HG02763 (cell line): ENCODE results near the gene AP2M1.
A peak's percentile ranks its signal among the peaks of the same experiment; 100 is the strongest.
"Not testable (repeated sequence)": the region's sequence is repeated elsewhere in the genome, so short reads cannot be mapped to it uniquely, and the experiment has no call there.

Experiments
- ATAC-seq: cut with Tn5 transposase; IDR thresholded peaks from one replicate; pipeline ENCODE4 v1.9.1; 2021; ENCODE audit warnings: mild to moderate bottlenecking, moderate library complexity; ENCODE audit not compliant: unreplicated experiment

AP2M1 gene

GRCh38 chr3:184174646-184175492, at the start of gene AP2M1:
TSS of gene AP2M1 (plus strand) at chr3:184174855. CDS start at chr3:184176994, 2,139 bp downstream.
- peak; percentile 96 for ATAC-seq

GRCh38 chr3:184126006-184126405, 48.6 kb upstream of the AP2M1 start:
- ATAC-seq, result no peak

GRCh38 chr3:184129012-184129411, 45.6 kb upstream of the AP2M1 start:
- ATAC-seq, result no peak

- ATAC-seq, result no peak
These were observed 41.7 kb upstream of the AP2M1 start for GRCh38 chr3:184132945-184133344.

- ATAC-seq, result peak; percentile 30
These were observed 40.6 kb upstream of the AP2M1 start for GRCh38 chr3:184133840-184134745.

- peak; percentile 9 for ATAC-seq
These were observed 39.9 kb upstream of the AP2M1 start for GRCh38 chr3:184134746-184135148.

GRCh38 chr3:184135149-184135910, 39.3 kb upstream of the AP2M1 start, which contains the start of gene EIF2B5:
TSS of gene EIF2B5 (plus strand) at chr3:184135358. CDS start at chr3:184135386, 28 bp downstream.
- ATAC-seq, result peak; percentile 94

GRCh38 chr3:184135911-184136260, 38.8 kb upstream of the AP2M1 start:
- ATAC-seq, result no peak

GRCh38 chr3:184140436-184140835, 34.2 kb upstream of the AP2M1 start:
- no peak for ATAC-seq

- no peak for ATAC-seq
These were observed 32.5 kb upstream of the AP2M1 start for GRCh38 chr3:184142199-184142598.

- ATAC-seq, result no peak
These were observed 31.3 kb upstream of the AP2M1 start for GRCh38 chr3:184143327-184143726.

- ATAC-seq, result no peak
These were observed 30.1 kb upstream of the AP2M1 start for GRCh38 chr3:184144505-184144904.

GRCh38 chr3:184145111-184145524, 29.5 kb upstream of the AP2M1 start:
- no peak for ATAC-seq

GRCh38 chr3:184145751-184146270, 28.8 kb upstream of the AP2M1 start:
- ATAC-seq, result no peak

GRCh38 chr3:184148076-184148475, 26.6 kb upstream of the AP2M1 start:
- ATAC-seq, result no peak

- ATAC-seq, result no peak
These were observed 25.5 kb upstream of the AP2M1 start for GRCh38 chr3:184149123-184149522.

GRCh38 chr3:184149770-184150169, 24.9 kb upstream of the AP2M1 start:
- ATAC-seq, result not testable (repeated sequence)

- peak; percentile 77 for ATAC-seq
These were observed 19.6 kb upstream of the AP2M1 start, which contains the start of gene DVL3 for GRCh38 chr3:184154885-184155643. TSS of gene DVL3 (plus strand) at chr3:184155377. CDS start at chr3:184155636, 259 bp downstream.

- ATAC-seq, result peak; percentile 16
These were observed 18.8 kb upstream of the AP2M1 start for GRCh38 chr3:184155644-184156521.
